Liver (tissue), 9 donors: ENCODE data around the gene TMEM222. TPM values are rescaled to one million over a fixed set of nuclear protein-coding genes. Genes with fewer than 3 reads are reported as not detected.

Experiments
- DNase-seq: peaks from one replicate; pipeline ENCODE4 v3.0.0-alpha.2; 2017; ENCODE audit warnings: low spot score
- H3K27ac ChIP-seq, 2 donors: one replicate each; pipeline ENCODE4 v1.7.0; 2013; ENCODE audit warnings: inconsistent platforms in 2 of 2, low read length in 2 of 2, control low read depth in 1 of 2, low read depth in 1 of 2, mild to moderate bottlenecking in 1 of 2
- H3K27me3 ChIP-seq, 4 donors: one replicate each; pipeline versions ENCODE4 v1.6.1 to v1.7.0; 2013; ENCODE audit warnings: low read length in 3 of 4, inconsistent platforms in 1 of 4, mild to moderate bottlenecking in 1 of 4, moderate library complexity in 1 of 4; ENCODE audit not compliant: control insufficient read depth in 4 of 4, insufficient read depth in 4 of 4
- H3K36me3 ChIP-seq, 4 donors: one replicate each; pipeline versions ENCODE4 v1.6.1 to v1.7.0; 2013; ENCODE audit warnings: low read length in 3 of 4, mild to moderate bottlenecking in 3 of 4, low read depth in 1 of 4, moderate library complexity in 1 of 4; ENCODE audit not compliant: control insufficient read depth in 4 of 4, insufficient read depth in 3 of 4
- H3K4me1 ChIP-seq, 4 donors: one replicate each; pipeline versions ENCODE4 v1.6.1 to v1.7.0; 2013; ENCODE audit warnings: low read length in 3 of 4, mild to moderate bottlenecking in 3 of 4, moderate library complexity in 1 of 4; ENCODE audit not compliant: control insufficient read depth in 4 of 4, insufficient read depth in 4 of 4
- H3K4me3 ChIP-seq, 3 donors: one replicate each; pipeline versions ENCODE4 v1.6.1 to v1.7.0; 2013; ENCODE audit warnings: low read length in 3 of 3, control low read depth in 1 of 3, low read depth in 1 of 3, mild to moderate bottlenecking in 1 of 3
- H3K9ac ChIP-seq, 2 donors: one replicate each; pipeline ENCODE4 v1.7.0; 2013; ENCODE audit warnings: low read length in 2 of 2, mild to moderate bottlenecking in 2 of 2, moderate library complexity in 2 of 2, control low read depth in 1 of 2, low read depth in 1 of 2
- H3K9me3 ChIP-seq, 4 donors: one replicate each; pipeline versions ENCODE4 v1.6.1 to v1.7.0; 2013; ENCODE audit warnings: low read length in 3 of 4; ENCODE audit not compliant: control insufficient read depth in 4 of 4
- ATF3 ChIP-seq: IDR thresholded peaks from 2 replicates; pipeline ENCODE4 v1.6.1; 2016; ENCODE audit warnings: antibody characterized with exemption
- CTCF ChIP-seq: fragments of 150-350 bp; IDR thresholded peaks from 2 replicates; pipeline ENCODE4 v1.5.1; 2017; ENCODE audit warnings: improper control_type of control experiment, low read depth, low read length; ENCODE audit not compliant: missing input control
- EGR1 ChIP-seq, 2 donors: IDR thresholded peaks; 2 replicates each; pipeline ENCODE4 v1.6.1; 2016 to 2018; ENCODE audit warnings: antibody characterized with exemption in 2 of 2, low read depth in 2 of 2
- FOXA1 ChIP-seq: IDR thresholded peaks from 2 replicates; pipeline ENCODE4 v1.6.1; 2016; ENCODE audit warnings: antibody characterized with exemption
- HNF4G ChIP-seq: IDR thresholded peaks from 2 replicates; pipeline ENCODE4 v1.6.1; 2016; ENCODE audit warnings: antibody characterized with exemption
- MAX ChIP-seq: IDR thresholded peaks from 2 replicates; pipeline ENCODE4 v1.6.1; 2016; ENCODE audit warnings: antibody characterized with exemption
- NR2F2 ChIP-seq: IDR thresholded peaks from 2 replicates; pipeline ENCODE4 v1.6.1; 2016; ENCODE audit warnings: antibody characterized with exemption
- RAD21 ChIP-seq, 2 donors: IDR thresholded peaks; 2 replicates each; pipeline ENCODE4 v1.6.1; 2016; ENCODE audit warnings: antibody characterized with exemption in 2 of 2, mild to moderate bottlenecking in 2 of 2
- REST ChIP-seq: IDR thresholded peaks from 2 replicates; pipeline ENCODE4 v1.6.1; 2016; ENCODE audit warnings: antibody characterized with exemption, mild to moderate bottlenecking
- RXRA ChIP-seq, 2 donors: IDR thresholded peaks; 2 replicates each; pipeline ENCODE4 v1.6.1; 2017 to 2018; ENCODE audit warnings: antibody characterized with exemption in 2 of 2, mild to moderate bottlenecking in 1 of 2
- SP1 ChIP-seq: IDR thresholded peaks from 2 replicates; pipeline ENCODE4 v1.6.1; 2018; ENCODE audit warnings: antibody characterized with exemption, mild to moderate bottlenecking
- TAF1 ChIP-seq: conservative IDR thresholded peaks from 2 replicates; pipeline ENCODE4 v1.6.1; 2016; ENCODE audit warnings: antibody characterized with exemption, mild to moderate bottlenecking
- ZBTB33 ChIP-seq: IDR thresholded peaks from 2 replicates; pipeline ENCODE4 v1.6.1; 2016; ENCODE audit warnings: antibody characterized with exemption
- WGBS: extraction: QIAGEN DNeasy Blood & Tissue Kit; methylation state at CpG from one replicate; pipeline ENCODE4 v1.1.7; 2013; 5-methylcytosine and 5-hydroxymethylcytosine counted together
- polyA plus RNA-seq, 2 donors: library from polyadenylated mRNA; stranded (reverse) in 1 of 2; unstranded in 1 of 2; fragments of 200-250 nt in 1 of 2; fragments of >200 nt in 1 of 2; fragmentation: Nextera tagmentation in 1 of 2; extraction: Ambion mirVana in 1 of 2; gene quantifications; one replicate each; pipeline versions ENCODE4 v1.2.1 to v1.2.3, GENCODE V29; 2013 to 2015
- total RNA-seq, 2 donors: library from RNA; depleted of rRNA; stranded (reverse); fragments of >200 nt; gene quantifications; one replicate each; pipeline ENCODE4 v1.2.3, GENCODE V29; 2014
- donor health status: healthy.
- donor health status: healthy.
- donor health status: healthy.
- donor health status: healthy.
- donor health status: healthy.

TMEM222 gene
- total and polyA plus RNA-seq, 4 donors, result 14.7 to 32.9 (median 21.8) TPM

GRCh38 chr1:27314169-27314568 lies 7.8 kb upstream of the TMEM222 start:
- no peak for DNase-seq
- peaks cover 0 to 3% (median 0%) of the 10 kb centered on the region in 4 donors for H3K36me3 ChIP-seq
- no peak overlapping the region for H3K4me3 ChIP-seq

More at GRCh38 chr1:27314169-27314568, 7.8 kb upstream of the TMEM222 start:
- Histone ChIP-seq H3K4me1 (no peaks in the 10 kb centered on the region), H3K9me3 (no peaks in the 10 kb centered on the region), H3K27me3 (no peaks in the 10 kb centered on the region), H3K27ac (no peak overlapping the region), H3K9ac (no peak overlapping the region)
- WGBS, result 74% methylated on average over 3 of the region's 3 CpGs
- no peak for TF ChIP-seq ATF3
- no peak for TF ChIP-seq ZBTB33
- no peak for TF ChIP-seq TAF1
- no peak for TF ChIP-seq HNF4G
- no peak for TF ChIP-seq EGR1 (IDR thresholded peaks at IDR 0.05; ENCODE audit: low read depth in 2 of 2)
- TF ChIP-seq MAX, result no peak
- TF ChIP-seq CTCF, result no peak
- no peak for TF ChIP-seq NR2F2
- no peak for TF ChIP-seq FOXA1
- TF ChIP-seq RAD21 (IDR thresholded peaks at IDR 0.05), result no peak
- no peak for TF ChIP-seq RXRA (IDR thresholded peaks at IDR 0.05)
- no peak for TF ChIP-seq REST
- no peak for TF ChIP-seq SP1
